Prostate gland (tissue), 2 donors: ENCODE data around the gene TAMM41. TPM values are rescaled to one million over a fixed set of nuclear protein-coding genes. Genes with fewer than 3 reads are reported as not detected.

Experiments
- DNase-seq: peaks from one replicate; pipeline ENCODE4 v3.0.0-alpha.2; 2019; ENCODE audit warnings: low spot score
- H3K27ac ChIP-seq, 2 donors: fragments of 200-600 bp; sonication (generic); 2 replicates each; pipeline ENCODE4 v1.5.1; 2017 to 2019
- H3K27me3 ChIP-seq: fragments of 200-600 bp; sonication (generic); replicated peaks from 2 replicates; pipeline ENCODE4 v1.5.1; 2019; ENCODE audit not compliant: insufficient read depth
- H3K36me3 ChIP-seq, 2 donors: fragments of 200-600 bp; sonication (generic); 1 replicate in 1 of 2; 2 replicates in 1 of 2; pipeline versions ENCODE4 v1.5.1 to v1.8.1; 2017 to 2019
- H3K4me1 ChIP-seq: fragments of 200-600 bp; sonication (generic); replicated peaks from 2 replicates; pipeline ENCODE4 v1.5.1; 2019
- H3K4me3 ChIP-seq, 2 donors: fragments of 200-600 bp; sonication (generic); 2 replicates each; pipeline ENCODE4 v1.5.1; 2017 to 2019
- H3K9me3 ChIP-seq: fragments of 200-600 bp; sonication (generic); 2 replicates; pipeline ENCODE4 v1.5.1; 2017
- CTCF ChIP-seq, 4 experiments: fragments of 200-600 bp in 2 of 4; fragments of 450-650 bp in 2 of 4; sonication (generic) in 2 of 4; IDR thresholded peaks; 1 replicate in 3 of 4; 2 replicates in 1 of 4; pipeline ENCODE4 v1.5.1; 2016 to 2019; ENCODE audit warnings: antibody characterized with exemption in 4 of 4, mild to moderate bottlenecking in 2 of 4, moderate library complexity in 2 of 4
- POLR2A ChIP-seq: fragments of 450-650 bp; IDR thresholded peaks from one replicate; pipeline ENCODE4 v1.6.1; 2016; ENCODE audit warnings: antibody characterized with exemption, mild to moderate bottlenecking
- POLR2AphosphoS5 ChIP-seq: sonication (generic); formaldehyde crosslinking; IDR thresholded peaks from one replicate; pipeline ENCODE4 v1.6.1; 2017; ENCODE audit warnings: antibody characterized with exemption
- WGBS: methylation state at CpG from one replicate; pipeline ENCODE4 v1.1.5; 2018; 5-methylcytosine and 5-hydroxymethylcytosine counted together
- intact Hi-C: fragments of 100-400 bp; cut with DNase I; formaldehyde crosslinking; loops from one replicate; pipeline ENCODE4 v1.14.2; 2022
- total RNA-seq, 2 donors: library from RNA; depleted of rRNA; stranded (reverse); fragments of >200 nt; gene quantifications; one replicate each; pipeline ENCODE4 v1.1.0, GENCODE V29; 2016

The TAMM41 gene
- total RNA-seq, 2 donors from 2014 or later = 11.2 to 18.8 TPM

- H3K4me1 ChIP-seq = peaks cover 17% of the 10 kb centered on the region
- DNase-seq = peak; percentile 17
- H3K4me3 ChIP-seq = peak overlapping the region in 1 of 2 donors; percentile 11
- intact Hi-C loops = no loop called here
- no peak for TF ChIP-seq POLR2A
- no peak for TF ChIP-seq CTCF (IDR thresholded peaks at IDR 0.05)
- no peak for TF ChIP-seq POLR2AphosphoS5
- no peaks in the 10 kb centered on the region for H3K27me3 ChIP-seq
- peak overlapping the region; percentile 72 to 75 for H3K27ac ChIP-seq
- H3K9me3 ChIP-seq = no peaks in the 10 kb centered on the region
- H3K36me3 ChIP-seq = no peaks in the 10 kb centered on the region
- 38% methylated on average over 10 of the region's 10 CpGs for WGBS
Observed at GRCh38 chr3:11769704-11770476, 76.8 kb downstream of the TAMM41 start.

- Histone ChIP-seq H3K27me3 (no peaks in the 10 kb centered on the region), H3K36me3 (no peaks in the 10 kb centered on the region), H3K9me3 (no peaks in the 10 kb centered on the region), H3K27ac (no peak overlapping the region), H3K4me3 (no peak overlapping the region), H3K4me1 (peaks cover 10% of the 10 kb centered on the region)
- no peak for DNase-seq
- intact Hi-C loops = no loop called here
- no peak for TF ChIP-seq CTCF (IDR thresholded peaks at IDR 0.05)
- no peak for TF ChIP-seq POLR2AphosphoS5
- TF ChIP-seq POLR2A = no peak
- 86% methylated on average over 3 of the region's 3 CpGs for WGBS
Observed at GRCh38 chr3:11768604-11769003, 78.1 kb downstream of the TAMM41 start.

- DNase-seq = no peak
- H3K4me3 ChIP-seq = no peak overlapping the region
- no peaks in the 10 kb centered on the region for H3K36me3 ChIP-seq
- 72% methylated on average over 5 of the region's 5 CpGs for WGBS
- H3K27ac ChIP-seq = no peak overlapping the region
- no peaks in the 10 kb centered on the region for H3K9me3 ChIP-seq
- peaks cover 1% of the 10 kb centered on the region for H3K4me1 ChIP-seq
- no peak for TF ChIP-seq POLR2A
- no peak for TF ChIP-seq CTCF (IDR thresholded peaks at IDR 0.05)
- no peak for TF ChIP-seq POLR2AphosphoS5
- no peaks in the 10 kb centered on the region for H3K27me3 ChIP-seq
- intact Hi-C loops = no loop called here
Observed at GRCh38 chr3:11764931-11765363, 81.7 kb downstream of the TAMM41 start.

GRCh38 chr3:11759996-11760395, 86.7 kb downstream of the TAMM41 start:
- H3K4me3 ChIP-seq = no peak overlapping the region
- intact Hi-C loops = no loop called here
- TF ChIP-seq POLR2A = no peak
- no peak for TF ChIP-seq CTCF (IDR thresholded peaks at IDR 0.05)
- DNase-seq = no peak
- 66% methylated on average over 2 of the region's 2 CpGs for WGBS
- no peaks in the 10 kb centered on the region for H3K36me3 ChIP-seq
- H3K9me3 ChIP-seq = no peaks in the 10 kb centered on the region
- H3K27me3 ChIP-seq = no peaks in the 10 kb centered on the region
- no peak overlapping the region for H3K27ac ChIP-seq
- no peaks in the 10 kb centered on the region for H3K4me1 ChIP-seq

GRCh38 chr3:11757929-11758328, 88.8 kb downstream of the TAMM41 start:
- 76% methylated on average over 6 of the region's 6 CpGs for WGBS
- TF ChIP-seq POLR2AphosphoS5 (no peak), POLR2A (no peak), CTCF (IDR thresholded peaks at IDR 0.05) (no peak)
- H3K27ac ChIP-seq = no peak overlapping the region
- H3K4me3 ChIP-seq = no peak overlapping the region
- H3K27me3 ChIP-seq = no peaks in the 10 kb centered on the region
- H3K36me3 ChIP-seq = no peaks in the 10 kb centered on the region
- H3K9me3 ChIP-seq = no peaks in the 10 kb centered on the region
- no peaks in the 10 kb centered on the region for H3K4me1 ChIP-seq
- no peak for DNase-seq
- intact Hi-C loops = no loop called here
